ENCODE results near the gene N4BP2L2. TPM values are rescaled to one million over a fixed set of nuclear protein-coding genes. Genes with fewer than 3 reads are reported as not detected.

Gene N4BP2L2
- total RNA-seq, 1 experiment from 2014 or later = 92.7 TPM

DNA sequence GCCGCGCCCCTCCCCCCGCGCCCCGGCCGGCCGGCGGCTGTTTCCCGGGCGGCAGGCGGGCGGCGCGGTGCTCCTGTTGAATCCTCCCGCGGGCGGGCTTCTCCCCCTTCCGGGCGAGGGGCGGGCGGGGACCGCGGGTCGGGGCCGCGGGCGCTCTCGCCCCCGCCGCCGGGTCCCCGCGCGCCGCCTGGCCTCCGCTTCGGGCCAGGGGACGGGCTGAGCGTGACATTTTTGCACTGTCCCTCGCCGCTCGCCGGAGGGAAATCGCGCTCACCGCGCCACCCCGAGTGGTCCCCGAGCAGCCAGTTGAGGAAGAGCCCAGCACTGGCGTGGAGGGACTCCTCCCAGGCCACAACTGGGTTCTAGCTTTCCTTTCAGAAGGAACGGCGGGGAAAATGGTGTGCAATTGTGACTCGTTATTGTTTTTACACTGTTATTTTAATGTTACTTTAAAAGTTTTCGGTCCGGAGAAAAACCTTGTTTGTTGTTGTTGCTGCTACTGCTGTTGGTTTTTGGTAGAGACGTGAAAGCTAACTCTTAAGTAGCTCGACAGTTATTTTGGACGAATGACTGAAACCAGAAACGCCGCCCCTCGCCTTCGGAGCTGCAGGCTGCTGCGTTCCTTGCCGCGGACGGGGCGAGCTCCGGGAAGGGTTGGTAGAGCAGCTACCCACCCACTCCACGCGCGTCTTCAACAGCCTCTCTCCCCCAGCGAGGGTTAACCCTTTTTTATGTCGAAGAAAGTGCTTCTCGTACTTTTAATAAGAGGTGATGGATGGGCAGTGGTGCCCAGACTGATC is 48.6 kb upstream of the N4BP2L2 start:
- Histone ChIP-seq H3K27me3 (ENCODE audit: insufficient read depth, low read length) (no peaks in the 10 kb centered on the region), H3K79me2 (ENCODE audit: insufficient read depth, low read length) (peaks cover 51% of the 10 kb centered on the region), H2AFZ (ENCODE audit: low read depth, low read length, poor library complexity, severe bottlenecking) (no peak overlapping the region), H3K9ac (ENCODE audit: low read length) (peak overlapping the region; percentile 74), H3K4me2 (ENCODE audit: low read length) (peak overlapping the region; percentile 95), H3K36me3 (ENCODE audit: control insufficient read depth in 1 of 2, insufficient read depth in 2 of 2, low read length in 2 of 2) (no peaks in the 10 kb centered on the region), H3K9me3 (ENCODE audit: control insufficient read depth in 1 of 2, insufficient read depth in 1 of 2, low read depth in 1 of 2, low read length in 2 of 2) (no peaks in the 10 kb centered on the region), H3K27ac (ENCODE audit: low read depth, low read length) (peak overlapping the region; percentile 79), H3K4me3 (replicated peaks in 1 of 2; ENCODE audit: low read depth in 1 of 2, low read length in 2 of 2) (peak overlapping the region; percentile 85 to 89), H3K9me2 (ENCODE audit: insufficient read depth) (no peaks in the 10 kb centered on the region), H3K4me1 (ENCODE audit: control insufficient read depth in 1 of 2, insufficient read depth in 2 of 2, low read length in 2 of 2) (peaks cover 9 to 18% of the 10 kb centered on the region in 2 experiments), H4K20me1 (ENCODE audit: insufficient read depth) (no peaks in the 10 kb centered on the region; the same call in none of the 2 replicates)
- peak; percentile 16 for DNase-seq (ENCODE audit: low read depth, low spot score)
- POLR2A ChIA-PET = no interaction called here
- ATAC-seq = peak; percentile 55
- RAD21 ChIA-PET (ENCODE audit: low non-redundant PET in 1 of 2, low total read pairs in 2 of 2, uncharacterized antibody in 2 of 2, unreplicated experiment in 2 of 2) = no interaction called here
- intact Hi-C loops (cut with micrococcal nuclease) = loop anchor here (2.0 to 5.0 kb wide), 3 partner anchors 65 to 1135 kb away; no protein-coding TSS in a partner anchor
- CTCF ChIA-PET = interaction anchor here (0.8 to 1.3 kb wide), 3 partner anchors 52 to 324 kb away, joined by 3 to 6 read pairs (median 3); no protein-coding TSS in a partner anchor
- TF ChIP-seq CTCF (IDR thresholded peaks at IDR 0.05 in 2 of 3, conservative IDR thresholded peaks at IDR 0.05 in 1 of 3; ENCODE audit: borderline replicate concordance in 1 of 3, insufficient read depth in 1 of 3, low read depth in 2 of 3, low read length in 2 of 3) (no peak), MAX (IDR thresholded peaks at IDR 0.05) (no peak), CBX3 (IDR thresholded peaks at IDR 0.05; ENCODE audit: low read depth) (no peak), EZH2 (IDR thresholded peaks at IDR 0.05) (no peak)
- no TSS peak for BruUV-seq (replicated peaks)

All from HCT116 (cell line).